ENCODE measurements around the gene UBAP2. TPM values are rescaled to one million over a fixed set of nuclear protein-coding genes. Genes with fewer than 3 reads are reported as not detected.

Gene UBAP2
- total and polyA plus RNA-seq, 2 of the 4 experiments (the other 2 are of a cell fraction): 12.9 to 25.5 TPM

- Histone ChIP-seq H2AFZ (replicated peaks; ENCODE audit: low read length, poor library complexity) (no peak overlapping the region), H3K9me3 (ENCODE audit: control insufficient read depth, insufficient read depth, low read length) (no peaks in the 10 kb centered on the region), H3K4me3 (ENCODE audit: insufficient read depth, low read depth, low read length) (no peak overlapping the region), H3K56ac (ENCODE audit: extremely low read depth, insufficient read depth, low read length) (no peak overlapping the region; the same call in 1 of the 2 replicates), H3K14ac (replicated peaks; ENCODE audit: low read depth, low read length) (peak overlapping the region; percentile 8; the same call in 1 of the 2 replicates), H2AK9ac (replicated peaks; ENCODE audit: low read depth, low read length, poor library complexity) (no peak overlapping the region), H3K4me1 (ENCODE audit: control insufficient read depth, insufficient read depth, low read length) (peaks cover 22% of the 10 kb centered on the region), H3K23ac (ENCODE audit: low read depth, low read length) (no peak overlapping the region), H4K5ac (ENCODE audit: low read depth, low read length) (peak overlapping the region; percentile 2; the same call in 1 of the 2 replicates), H3K27me3 (ENCODE audit: control insufficient read depth, insufficient read depth, low read length) (no peaks in the 10 kb centered on the region), H3K9ac (ENCODE audit: low read depth, low read length) (no peak overlapping the region), H2AK5ac (ENCODE audit: low read depth, low read length) (peak overlapping the region; percentile 7; the same call in 1 of the 2 replicates), H4K8ac (ENCODE audit: low read depth in 2 of 2, low read length in 2 of 2) (peak overlapping the region in 1 of 2 experiments; percentile 86; a peak in 2 of 4 replicates), H2BK15ac (ENCODE audit: low read depth, low read length) (no peak overlapping the region; the same call in 2 of the 3 replicates), H4K91ac (ENCODE audit: insufficient read depth, low read depth, low read length) (peak overlapping the region; percentile 78; the same call in 1 of the 2 replicates), H3K79me1 (ENCODE audit: low read depth in 1 of 2, low read length in 2 of 2) (peaks cover 27 to 56% of the 10 kb centered on the region in 2 experiments), H2BK20ac (ENCODE audit: low read depth, low read length) (peak overlapping the region; percentile 58), H2BK5ac (ENCODE audit: low read depth, low read length, poor library complexity, severe bottlenecking) (peak overlapping the region; percentile 89), H3K18ac (ENCODE audit: low read depth, low read length) (peak overlapping the region; percentile 62; the same call in 1 of the 2 replicates), H3K4ac (ENCODE audit: low read depth, low read length) (peak overlapping the region; percentile 52), H3K9me1 (ENCODE audit: insufficient read depth, low read length) (peaks cover 16% of the 10 kb centered on the region), H4K20me1 (ENCODE audit: insufficient read depth, low read length) (peaks cover 14% of the 10 kb centered on the region), H3K4me2 (ENCODE audit: low read depth, low read length) (no peak overlapping the region), H3K27ac (ENCODE audit: insufficient read depth, low read length) (peak overlapping the region; percentile 94; the same call in 1 of the 2 replicates), H3K36me3 (ENCODE audit: control insufficient read depth, insufficient read depth, low read length) (peaks cover 20% of the 10 kb centered on the region), H2BK120ac (ENCODE audit: low read depth, low read length) (peak overlapping the region; percentile 91)
- peak; percentile 84 for ATAC-seq (ENCODE audit: low read depth)
- CTCF ChIA-PET: interaction anchor here (1.1 kb wide), 1 partner anchor 9 kb away, joined by 3 read pairs; no protein-coding TSS in a partner anchor
- peak; percentile 93 for DNase-seq
- TF ChIP-seq CTCF (conservative IDR thresholded peaks at IDR 0.05; ENCODE audit: low read depth, low read length): peak; percentile 73
- TF ChIP-seq RCOR1 (IDR thresholded peaks at IDR 0.05; ENCODE audit: insufficient replicate concordance, low read length): no peak
- 0 out of 2 replicates have a peak, but pooled peaks have one; percentile 36 for TF ChIP-seq MXI1 (IDR thresholded peaks at IDR 0.05; ENCODE audit: borderline replicate concordance, low read depth, low read length)
- peak; percentile 99 for TF ChIP-seq NFE2L2 (IDR thresholded peaks at IDR 0.05; ENCODE audit: low read depth, low read length)
- TF ChIP-seq MAFK (IDR thresholded peaks at IDR 0.05; ENCODE audit: low read depth, low read length): peak; percentile 95
- peak; percentile 15; the same call in 1 of the 2 replicates for TF ChIP-seq FOS (IDR thresholded peaks at IDR 0.05; ENCODE audit: low read depth, low read length)
- no peak for TF ChIP-seq SMC3 (IDR thresholded peaks at IDR 0.05; ENCODE audit: low read depth, low read length)
- WGBS, 2 experiments (ENCODE audit: extremely low coverage in 2 of 2, insufficient read length in 1 of 2): no CpG with 5 or more reads among the region's 3 CpGs
- intact Hi-C loops (cut with micrococcal nuclease) (loop anchor here (5.0 kb wide), 1 partner anchor 130 kb away; no protein-coding TSS in a partner anchor), in situ Hi-C loops (cut with MboI; ENCODE audit: low sequenced_read_pairs) (no loop called here), dilution Hi-C loops (cut with HindIII; ENCODE audit: low sequenced_read_pairs, unreplicated experiment) (no loop called here)
- POLR2A ChIA-PET (ENCODE audit: unreplicated experiment): no interaction called here
- BruUV-seq (replicated peaks): no TSS peak
Measured at GRCh38 chr9:33942471-33943083, 106.1 kb downstream of the UBAP2 start.
